ENCODE results near the gene PIEZO2. TPM values are rescaled to one million over a fixed set of nuclear protein-coding genes. Genes with fewer than 3 reads are reported as not detected.

The PIEZO2 gene
- total and polyA plus RNA-seq, 10 donors, result 0.42 to 13.0 (median 8.0) TPM

DNA sequence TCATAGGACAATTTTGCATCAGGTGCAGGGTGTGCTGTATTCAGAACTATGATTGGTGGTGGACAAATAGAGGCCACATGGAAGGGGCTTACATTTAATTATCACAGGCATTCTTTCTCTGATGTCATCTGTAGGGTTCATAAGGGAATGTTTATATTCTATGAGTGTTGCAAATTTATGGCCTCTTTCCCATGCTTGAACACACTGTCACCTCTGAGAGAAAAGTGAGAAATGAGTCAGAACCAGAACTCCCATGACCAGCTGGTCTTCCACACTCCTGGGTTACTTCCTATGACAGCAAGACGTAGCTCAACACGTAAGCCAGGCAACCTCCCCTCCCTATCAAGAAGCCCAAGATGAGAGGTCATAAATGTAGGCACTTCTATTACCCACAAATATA lies 310.8 kb downstream of the PIEZO2 start:
- Histone ChIP-seq H3K27me3 (replicated peaks in 1 of 7) (no peaks in the 10 kb centered on the region), H3K36me3 (no peaks in the 10 kb centered on the region), H3K4me1 (no peaks in the 10 kb centered on the region), H3K9me3 (no peaks in the 10 kb centered on the region), H3K27ac (no peak overlapping the region), H3K4me3 (no peak overlapping the region)
- intact Hi-C loops (cut with DNase I; ENCODE audit: low total_unique reads), result no loop called here
- TF ChIP-seq POLR2AphosphoS5 (IDR thresholded peaks at IDR 0.05) (no peak), POLR2A (IDR thresholded peaks at IDR 0.05) (no peak)
- TF ChIP-seq, protein P1, sequence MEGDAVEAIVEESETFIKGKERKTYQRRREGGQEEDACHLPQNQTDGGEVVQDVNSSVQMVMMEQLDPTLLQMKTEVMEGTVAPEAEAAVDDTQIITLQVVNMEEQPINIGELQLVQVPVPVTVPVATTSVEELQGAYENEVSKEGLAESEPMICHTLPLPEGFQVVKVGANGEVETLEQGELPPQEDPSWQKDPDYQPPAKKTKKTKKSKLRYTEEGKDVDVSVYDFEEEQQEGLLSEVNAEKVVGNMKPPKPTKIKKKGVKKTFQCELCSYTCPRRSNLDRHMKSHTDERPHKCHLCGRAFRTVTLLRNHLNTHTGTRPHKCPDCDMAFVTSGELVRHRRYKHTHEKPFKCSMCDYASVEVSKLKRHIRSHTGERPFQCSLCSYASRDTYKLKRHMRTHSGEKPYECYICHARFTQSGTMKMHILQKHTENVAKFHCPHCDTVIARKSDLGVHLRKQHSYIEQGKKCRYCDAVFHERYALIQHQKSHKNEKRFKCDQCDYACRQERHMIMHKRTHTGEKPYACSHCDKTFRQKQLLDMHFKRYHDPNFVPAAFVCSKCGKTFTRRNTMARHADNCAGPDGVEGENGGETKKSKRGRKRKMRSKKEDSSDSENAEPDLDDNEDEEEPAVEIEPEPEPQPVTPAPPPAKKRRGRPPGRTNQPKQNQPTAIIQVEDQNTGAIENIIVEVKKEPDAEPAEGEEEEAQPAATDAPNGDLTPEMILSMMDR (IDR thresholded peaks at IDR 0.05 in 8 of 11, conservative IDR thresholded peaks at IDR 0.05 in 3 of 11), result no peak
- WGBS, 5 donors, result 78 to 90% (median 82%) methylated on average over 2 of the region's 2 CpGs
- no peak for DNase-seq

GRCh38 chr18:10834128-10834815 lies 315.1 kb downstream of the PIEZO2 start:
- no peak for DNase-seq
- no peaks in the 10 kb centered on the region for H3K4me1 ChIP-seq
- peaks cover 0 to 9% (median 2%) of the 10 kb centered on the region in 8 donors for H3K9me3 ChIP-seq
- TF ChIP-seq, protein P1 (IDR thresholded peaks at IDR 0.05 in 8 of 11, conservative IDR thresholded peaks at IDR 0.05 in 3 of 11), result no peak
- no peak for TF ChIP-seq POLR2A (IDR thresholded peaks at IDR 0.05)
- TF ChIP-seq POLR2AphosphoS5 (IDR thresholded peaks at IDR 0.05), result no peak
- no peaks in the 10 kb centered on the region for H3K36me3 ChIP-seq
- intact Hi-C loops (cut with DNase I; ENCODE audit: low total_unique reads), result no loop called here
- no peaks in the 10 kb centered on the region for H3K27me3 ChIP-seq (replicated peaks in 1 of 7)
- 90 to 95% (median 91%) methylated on average over 6 of the region's 6 CpGs for WGBS, 5 donors
- no peak overlapping the region for H3K4me3 ChIP-seq
- H3K27ac ChIP-seq, result no peak overlapping the region

- Histone ChIP-seq H3K4me3 (no peak overlapping the region), H3K27ac (no peak overlapping the region), H3K4me1 (no peaks in the 10 kb centered on the region), H3K36me3 (no peaks in the 10 kb centered on the region), H3K9me3 (peaks cover 0 to 9% (median 2%) of the 10 kb centered on the region in 8 donors), H3K27me3 (replicated peaks in 1 of 7) (no peaks in the 10 kb centered on the region)
- DNase-seq, result no peak
- intact Hi-C loops (cut with DNase I; ENCODE audit: low total_unique reads), result no loop called here
- no peak for TF ChIP-seq POLR2AphosphoS5 (IDR thresholded peaks at IDR 0.05)
- TF ChIP-seq, protein P1 (IDR thresholded peaks at IDR 0.05 in 8 of 11, conservative IDR thresholded peaks at IDR 0.05 in 3 of 11), result no peak
- TF ChIP-seq POLR2A (IDR thresholded peaks at IDR 0.05), result no peak
- WGBS, 5 donors, result 71 to 90% (median 77%) methylated on average over 2 of the region's 2 CpGs
Observed at GRCh38 chr18:10833656-10834055, 315.7 kb downstream of the PIEZO2 start.

DNA sequence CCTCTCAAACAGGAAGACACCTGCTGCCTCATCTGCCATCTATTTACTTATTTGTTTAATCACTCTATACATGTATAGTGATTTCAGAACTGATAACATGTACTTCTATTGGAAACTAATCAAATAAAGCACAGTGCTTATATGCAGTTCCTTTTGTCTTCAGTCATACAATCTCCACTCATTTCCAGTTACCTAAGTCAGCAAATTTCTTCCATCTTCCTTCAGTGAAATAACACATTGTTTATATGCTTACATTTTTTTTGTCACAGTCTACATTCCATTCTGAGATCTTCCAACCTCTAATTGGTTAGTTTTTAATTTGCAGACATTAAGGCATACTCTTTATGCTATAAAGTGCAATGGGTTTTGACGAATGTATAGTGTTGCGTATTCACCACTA lies 323.0 kb downstream of the PIEZO2 start:
- Histone ChIP-seq H3K36me3 (no peaks in the 10 kb centered on the region), H3K9me3 (peaks cover 0 to 9% (median 2%) of the 10 kb centered on the region in 8 donors), H3K27ac (no peak overlapping the region), H3K27me3 (replicated peaks in 1 of 7) (peaks cover 0 to 19% (median 0%) of the 10 kb centered on the region in 7 donors), H3K4me1 (no peaks in the 10 kb centered on the region), H3K4me3 (no peak overlapping the region)
- no peak for DNase-seq
- TF ChIP-seq POLR2AphosphoS5 (IDR thresholded peaks at IDR 0.05), result no peak
- intact Hi-C loops (cut with DNase I; ENCODE audit: low total_unique reads), result no loop called here
- 91 to 98% (median 94%) methylated on average over 2 of the region's 2 CpGs for WGBS, 5 donors

All from spleen (tissue), 11 donors.